ENCODE data around the gene CHCHD6.

Gene CHCHD6

GRCh38 chr3:126895178-126896066 is 191.4 kb downstream of the CHCHD6 start:
- H3K9me3 Mint-ChIP-seq = no peaks in the 10 kb centered on the region
- H3K27me3 Mint-ChIP-seq = no peaks in the 10 kb centered on the region
- ATAC-seq (replicated peaks) (no peak), DNase-seq (no peak)
- no peaks in the 10 kb centered on the region for H3K36me3 Mint-ChIP-seq (ENCODE audit: insufficient read depth)
- no peak overlapping the region for H3K4me3 Mint-ChIP-seq
- no peak overlapping the region for H3K27ac Mint-ChIP-seq
- H3K4me1 Mint-ChIP-seq (ENCODE audit: low read depth in 2 of 2) = peaks cover 0 to 10% of the 10 kb centered on the region in 2 donors

- Mint-ChIP-seq H3K4me3 (no peak overlapping the region), H3K4me1 (ENCODE audit: low read depth in 2 of 2) (peaks cover 0 to 10% of the 10 kb centered on the region in 2 donors), H3K9me3 (no peaks in the 10 kb centered on the region), H3K27ac (no peak overlapping the region), H3K36me3 (ENCODE audit: insufficient read depth) (no peaks in the 10 kb centered on the region), H3K27me3 (no peaks in the 10 kb centered on the region)
- ATAC-seq (replicated peaks) (no peak), DNase-seq (no peak)
Observed at GRCh38 chr3:126896067-126896441, 192.0 kb downstream of the CHCHD6 start.

- Mint-ChIP-seq H3K9me3 (no peaks in the 10 kb centered on the region), H3K36me3 (ENCODE audit: insufficient read depth) (no peaks in the 10 kb centered on the region), H3K27me3 (no peaks in the 10 kb centered on the region), H3K4me1 (ENCODE audit: low read depth in 2 of 2) (peaks cover 0 to 7% of the 10 kb centered on the region in 2 donors), H3K4me3 (no peak overlapping the region), H3K27ac (no peak overlapping the region)
- ATAC-seq (replicated peaks) (no peak), DNase-seq (no peak)
Observed at GRCh38 chr3:126896968-126897367, 192.9 kb downstream of the CHCHD6 start.

GRCh38 chr3:126897943-126898342 is 193.9 kb downstream of the CHCHD6 start:
- no peaks in the 10 kb centered on the region for H3K27me3 Mint-ChIP-seq

GRCh38 chr3:126900859-126901540 is 197.0 kb downstream of the CHCHD6 start:
- Mint-ChIP-seq H3K36me3 (ENCODE audit: insufficient read depth) (no peaks in the 10 kb centered on the region), H3K4me1 (ENCODE audit: low read depth in 2 of 2) (no peaks in the 10 kb centered on the region), H3K9me3 (no peaks in the 10 kb centered on the region), H3K27me3 (no peaks in the 10 kb centered on the region), H3K4me3 (no peak overlapping the region), H3K27ac (no peak overlapping the region)
- DNase-seq (no peak), ATAC-seq (replicated peaks) (no peak)

More at GRCh38 chr3:126897943-126898342, 193.9 kb downstream of the CHCHD6 start:
- H3K9me3 Mint-ChIP-seq = no peaks in the 10 kb centered on the region
- no peaks in the 10 kb centered on the region for H3K36me3 Mint-ChIP-seq (ENCODE audit: insufficient read depth)
- H3K27ac Mint-ChIP-seq = no peak overlapping the region
- peaks cover 0 to 7% of the 10 kb centered on the region in 2 donors for H3K4me1 Mint-ChIP-seq (ENCODE audit: low read depth in 2 of 2)
- DNase-seq = no peak
- no peak overlapping the region for H3K4me3 Mint-ChIP-seq
- ATAC-seq (replicated peaks) = no peak

GRCh38 chr3:126901631-126902030 is 197.6 kb downstream of the CHCHD6 start:
- Mint-ChIP-seq H3K9me3 (no peaks in the 10 kb centered on the region), H3K27me3 (no peaks in the 10 kb centered on the region), H3K4me1 (ENCODE audit: low read depth in 2 of 2) (no peaks in the 10 kb centered on the region), H3K4me3 (no peak overlapping the region), H3K27ac (no peak overlapping the region), H3K36me3 (ENCODE audit: insufficient read depth) (peaks cover under 1% of the 10 kb centered on the region)
- ATAC-seq (replicated peaks) (no peak), DNase-seq (no peak)

GRCh38 chr3:126903521-126903920 is 199.5 kb downstream of the CHCHD6 start:
- Mint-ChIP-seq H3K9me3 (no peaks in the 10 kb centered on the region), H3K4me1 (ENCODE audit: low read depth in 2 of 2) (peaks cover 1 to 2% of the 10 kb centered on the region in 2 donors), H3K36me3 (ENCODE audit: insufficient read depth) (peaks cover 3% of the 10 kb centered on the region), H3K4me3 (no peak overlapping the region), H3K27me3 (no peaks in the 10 kb centered on the region), H3K27ac (no peak overlapping the region)
- DNase-seq = no peak
- no peak for ATAC-seq (replicated peaks)

GRCh38 chr3:126907557-126907956 is 203.5 kb downstream of the CHCHD6 start:
- ATAC-seq (replicated peaks) (no peak), DNase-seq (no peak)
- H3K9me3 Mint-ChIP-seq = no peaks in the 10 kb centered on the region
- H3K27me3 Mint-ChIP-seq = no peaks in the 10 kb centered on the region
- no peak overlapping the region for H3K4me3 Mint-ChIP-seq
- no peak overlapping the region for H3K27ac Mint-ChIP-seq
- peaks cover 17% of the 10 kb centered on the region for H3K36me3 Mint-ChIP-seq (ENCODE audit: insufficient read depth)
- H3K4me1 Mint-ChIP-seq (ENCODE audit: low read depth in 2 of 2) = peaks cover 32 to 37% of the 10 kb centered on the region in 2 donors

GRCh38 chr3:126908752-126909275 is 204.8 kb downstream of the CHCHD6 start:
- DNase-seq (no peak), ATAC-seq (replicated peaks) (no peak)
- Mint-ChIP-seq H3K36me3 (ENCODE audit: insufficient read depth) (peaks cover 17% of the 10 kb centered on the region), H3K9me3 (no peaks in the 10 kb centered on the region), H3K27me3 (no peaks in the 10 kb centered on the region), H3K27ac (peak overlapping the region in 1 of 2 donors; percentile 2), H3K4me1 (ENCODE audit: low read depth in 2 of 2) (peaks cover 36 to 42% of the 10 kb centered on the region in 2 donors), H3K4me3 (peak overlapping the region in 1 of 2 donors; percentile 24)

GRCh38 chr3:126910231-126910630 is 206.2 kb downstream of the CHCHD6 start:
- Mint-ChIP-seq H3K27me3 (no peaks in the 10 kb centered on the region), H3K4me1 (ENCODE audit: low read depth in 2 of 2) (peaks cover 36 to 42% of the 10 kb centered on the region in 2 donors), H3K36me3 (ENCODE audit: insufficient read depth) (peaks cover 18% of the 10 kb centered on the region), H3K9me3 (no peaks in the 10 kb centered on the region), H3K4me3 (peak overlapping the region; percentile 73 to 74), H3K27ac (peak overlapping the region; percentile 81 to 84)
- DNase-seq (no peak), ATAC-seq (replicated peaks) (no peak)

GRCh38 chr3:126911162-126912026 is 207.4 kb downstream of the CHCHD6 start:
- Mint-ChIP-seq H3K36me3 (ENCODE audit: insufficient read depth) (peaks cover 21% of the 10 kb centered on the region), H3K9me3 (no peaks in the 10 kb centered on the region), H3K27me3 (no peaks in the 10 kb centered on the region), H3K4me3 (peak overlapping the region; percentile 73 to 74), H3K4me1 (ENCODE audit: low read depth in 2 of 2) (peaks cover 36 to 42% of the 10 kb centered on the region in 2 donors), H3K27ac (peak overlapping the region; percentile 81 to 84)
- DNase-seq = peak; percentile 70 to 73 (median 71)
- ATAC-seq (replicated peaks) = peak; percentile 88

- H3K4me3 Mint-ChIP-seq = peak overlapping the region; percentile 73 to 74
- ATAC-seq (replicated peaks) (peak; percentile 35), DNase-seq (no peak)
- peaks cover 18% of the 10 kb centered on the region for H3K36me3 Mint-ChIP-seq (ENCODE audit: insufficient read depth)
- no peaks in the 10 kb centered on the region for H3K9me3 Mint-ChIP-seq
- H3K27me3 Mint-ChIP-seq = no peaks in the 10 kb centered on the region
- peak overlapping the region; percentile 81 to 84 for H3K27ac Mint-ChIP-seq
- H3K4me1 Mint-ChIP-seq (ENCODE audit: low read depth in 2 of 2) = peaks cover 36 to 40% of the 10 kb centered on the region in 2 donors
Observed at GRCh38 chr3:126912027-126912422, 208.0 kb downstream of the CHCHD6 start.
